SK-N-MC (cell line): ENCODE measurements around the gene CADPS2.

Experiments
- EZH2 ChIP-seq: fragments of 200-600 bp; sonication (generic); IDR thresholded peaks from one replicate; pipeline ENCODE4 v1.6.1; 2017; ENCODE audit warnings: antibody characterized with exemption
- POLR2AphosphoS5 ChIP-seq: IDR thresholded peaks from 2 replicates; pipeline ENCODE4 v1.6.1; 2012; ENCODE audit warnings: mild to moderate bottlenecking, low read depth, low read length, borderline replicate concordance

GRCh38 chr7:122307228-122307621, 579.0 kb downstream of the CADPS2 start:
- TF ChIP-seq POLR2AphosphoS5 (no peak), EZH2 (no peak)
